Parathyroid adenoma (tissue), 2 donors: ENCODE data around the gene RFESD.
"Not testable (repeated sequence)": the region's sequence is repeated elsewhere in the genome, so short reads cannot be mapped to it uniquely, and the experiment has no call there.

Experiments used
- H2AFZ ChIP-seq: fragments of 300-600 bp; sonication (generic); one replicate; pipeline ENCODE4 v1.7.0; 2017; ENCODE audit warnings: antibody characterized with exemption, mild to moderate bottlenecking
- H3K27ac ChIP-seq: fragments of 300-600 bp; sonication (generic); one replicate; pipeline ENCODE4 v1.7.0; 2017
- H3K27me3 ChIP-seq: fragments of 300-600 bp; sonication (generic); one replicate; pipeline ENCODE4 v1.7.0; 2017; ENCODE audit warnings: low read length; ENCODE audit not compliant: control insufficient read depth, insufficient read depth
- H3K36me3 ChIP-seq: fragments of 300-600 bp; sonication (generic); one replicate; pipeline ENCODE4 v1.7.0; 2017; ENCODE audit warnings: low read length; ENCODE audit not compliant: control insufficient read depth, insufficient read depth
- H3K4me1 ChIP-seq: fragments of 300-600 bp; sonication (generic); one replicate; pipeline ENCODE4 v1.7.0; 2017; ENCODE audit warnings: control low read depth
- H3K4me2 ChIP-seq: fragments of 300-600 bp; sonication (generic); one replicate; pipeline ENCODE4 v1.7.0; 2017; ENCODE audit warnings: low read length
- H3K4me3 ChIP-seq: fragments of 300-600 bp; sonication (generic); one replicate; pipeline ENCODE4 v1.7.0; 2017; ENCODE audit warnings: low read depth, low read length
- H3K79me2 ChIP-seq: fragments of 300-600 bp; sonication (generic); one replicate; pipeline ENCODE4 v1.7.0; 2017; ENCODE audit warnings: control low read depth
- H3K9ac ChIP-seq: fragments of 300-600 bp; sonication (generic); one replicate; pipeline ENCODE4 v1.7.0; 2017; ENCODE audit warnings: mild to moderate bottlenecking
- H3K9me3 ChIP-seq: fragments of 300-600 bp; sonication (generic); one replicate; pipeline ENCODE4 v1.7.0; 2017; ENCODE audit warnings: low read length; ENCODE audit not compliant: control insufficient read depth
- CTCF ChIP-seq: fragments of 300-600 bp; sonication (generic); IDR thresholded peaks from one replicate; pipeline ENCODE4 v1.7.0; 2017; ENCODE audit warnings: antibody characterized with exemption, mild to moderate bottlenecking
- donor health status: primary hyperparathyroidism.

Gene RFESD

GRCh38 chr5:95631255-95631958, 15.2 kb upstream of the RFESD start:
- Histone ChIP-seq H3K27me3 (no peaks in the 10 kb centered on the region), H3K4me3 (no peak overlapping the region), H3K27ac (no peak overlapping the region), H3K4me2 (no peak overlapping the region), H3K4me1 (no peaks in the 10 kb centered on the region), H3K9me3 (no peaks in the 10 kb centered on the region), H3K79me2 (no peaks in the 10 kb centered on the region), H3K9ac (no peak overlapping the region), H2AFZ (no peak overlapping the region), H3K36me3 (no peaks in the 10 kb centered on the region)
- no peak for TF ChIP-seq CTCF

- Histone ChIP-seq H3K4me2 (no peak overlapping the region), H3K4me3 (no peak overlapping the region), H3K36me3 (no peaks in the 10 kb centered on the region), H3K27ac (no peak overlapping the region), H3K27me3 (no peaks in the 10 kb centered on the region), H3K4me1 (no peaks in the 10 kb centered on the region), H2AFZ (no peak overlapping the region), H3K9ac (no peak overlapping the region), H3K79me2 (no peaks in the 10 kb centered on the region), H3K9me3 (no peaks in the 10 kb centered on the region)
- TF ChIP-seq CTCF, result no peak
These were observed 14.4 kb upstream of the RFESD start for GRCh38 chr5:95631991-95632675.

GRCh38 chr5:95632942-95633341, 13.6 kb upstream of the RFESD start:
- not testable (repeated sequence) for H3K4me2 ChIP-seq, H3K27ac ChIP-seq

GRCh38 chr5:95633671-95634070, 12.9 kb upstream of the RFESD start:
- Histone ChIP-seq H3K9me3 (no peaks in the 10 kb centered on the region), H3K27ac (no peak overlapping the region), H3K9ac (no peak overlapping the region), H3K4me2 (no peak overlapping the region), H3K4me3 (no peak overlapping the region), H3K4me1 (no peaks in the 10 kb centered on the region), H2AFZ (no peak overlapping the region), H3K36me3 (no peaks in the 10 kb centered on the region), H3K27me3 (no peaks in the 10 kb centered on the region), H3K79me2 (no peaks in the 10 kb centered on the region)
- TF ChIP-seq CTCF, result no peak

More at GRCh38 chr5:95632942-95633341, 13.6 kb upstream of the RFESD start:
- not testable (repeated sequence) for H3K4me1 ChIP-seq, H3K9ac ChIP-seq, H2AFZ ChIP-seq, H3K27me3 ChIP-seq, H3K36me3 ChIP-seq, H3K9me3 ChIP-seq, H3K79me2 ChIP-seq, H3K4me3 ChIP-seq

GRCh38 chr5:95634081-95634480, 12.5 kb upstream of the RFESD start:
- TF ChIP-seq CTCF, result no peak
- Histone ChIP-seq H3K9me3 (no peaks in the 10 kb centered on the region), H3K79me2 (no peaks in the 10 kb centered on the region), H3K4me2 (no peak overlapping the region), H3K4me3 (no peak overlapping the region), H3K27ac (no peak overlapping the region), H3K9ac (no peak overlapping the region), H3K4me1 (no peaks in the 10 kb centered on the region), H2AFZ (no peak overlapping the region), H3K36me3 (no peaks in the 10 kb centered on the region), H3K27me3 (no peaks in the 10 kb centered on the region)
